Prostate gland (tissue), 2 donors: ENCODE data around the gene PRR15L.
"Not testable (repeated sequence)": the region's sequence is repeated elsewhere in the genome, so short reads cannot be mapped to it uniquely, and the experiment has no call there.

Experiments
- POLR2A ChIP-seq: fragments of 450-650 bp; IDR thresholded peaks from one replicate; pipeline ENCODE4 v1.6.1; 2016; ENCODE audit warnings: antibody characterized with exemption, mild to moderate bottlenecking
- POLR2AphosphoS5 ChIP-seq: sonication (generic); formaldehyde crosslinking; IDR thresholded peaks from one replicate; pipeline ENCODE4 v1.6.1; 2017; ENCODE audit warnings: antibody characterized with exemption
- TF ChIP-seq, protein P1 (sequence below), 4 experiments: fragments of 200-600 bp in 2 of 4; fragments of 450-650 bp in 2 of 4; sonication (generic) in 2 of 4; IDR thresholded peaks; 1 replicate in 3 of 4; 2 replicates in 1 of 4; pipeline ENCODE4 v1.5.1; 2016 to 2019; ENCODE audit warnings: antibody characterized with exemption in 4 of 4, mild to moderate bottlenecking in 2 of 4, moderate library complexity in 2 of 4

DNA sequence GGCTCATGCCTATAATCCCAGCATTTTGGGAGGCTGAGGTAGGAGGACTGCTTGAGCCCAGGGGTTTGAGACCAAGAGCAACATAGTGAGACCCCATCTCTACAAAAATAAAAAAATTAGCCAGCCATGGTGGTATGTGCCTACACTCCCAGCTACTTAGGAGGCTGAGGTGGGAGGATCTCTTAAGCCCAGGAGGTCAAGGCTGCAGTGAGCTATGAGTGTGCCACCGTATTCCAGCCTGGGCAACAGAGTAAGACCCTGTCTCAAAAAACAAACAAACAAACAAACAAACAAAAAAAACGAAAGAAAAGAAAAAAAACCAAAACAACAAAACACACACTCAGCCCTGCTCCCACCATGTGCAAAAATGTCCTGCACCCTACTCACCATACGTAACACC is 22.2 kb downstream of the PRR15L start:
- TF ChIP-seq, protein P1, sequence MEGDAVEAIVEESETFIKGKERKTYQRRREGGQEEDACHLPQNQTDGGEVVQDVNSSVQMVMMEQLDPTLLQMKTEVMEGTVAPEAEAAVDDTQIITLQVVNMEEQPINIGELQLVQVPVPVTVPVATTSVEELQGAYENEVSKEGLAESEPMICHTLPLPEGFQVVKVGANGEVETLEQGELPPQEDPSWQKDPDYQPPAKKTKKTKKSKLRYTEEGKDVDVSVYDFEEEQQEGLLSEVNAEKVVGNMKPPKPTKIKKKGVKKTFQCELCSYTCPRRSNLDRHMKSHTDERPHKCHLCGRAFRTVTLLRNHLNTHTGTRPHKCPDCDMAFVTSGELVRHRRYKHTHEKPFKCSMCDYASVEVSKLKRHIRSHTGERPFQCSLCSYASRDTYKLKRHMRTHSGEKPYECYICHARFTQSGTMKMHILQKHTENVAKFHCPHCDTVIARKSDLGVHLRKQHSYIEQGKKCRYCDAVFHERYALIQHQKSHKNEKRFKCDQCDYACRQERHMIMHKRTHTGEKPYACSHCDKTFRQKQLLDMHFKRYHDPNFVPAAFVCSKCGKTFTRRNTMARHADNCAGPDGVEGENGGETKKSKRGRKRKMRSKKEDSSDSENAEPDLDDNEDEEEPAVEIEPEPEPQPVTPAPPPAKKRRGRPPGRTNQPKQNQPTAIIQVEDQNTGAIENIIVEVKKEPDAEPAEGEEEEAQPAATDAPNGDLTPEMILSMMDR (IDR thresholded peaks at IDR 0.05): not testable (repeated sequence)
- TF ChIP-seq POLR2A, POLR2AphosphoS5: not testable (repeated sequence)
